Measurements from ENCODE around the gene TMIE.

- TF ChIP-seq EGR1 (IDR thresholded peaks at IDR 0.05; ENCODE audit: borderline replicate concordance, low read depth, low read length) (no peak), POLR2A (IDR thresholded peaks at IDR 0.05; ENCODE audit: control extremely low read depth in 1 of 2, low read depth in 2 of 2, low read length in 2 of 2) (no peak), CTCF (IDR thresholded peaks at IDR 0.05; ENCODE audit: control extremely low read depth in 1 of 3, insufficient read depth in 1 of 3, low read depth in 1 of 3, low read length in 3 of 3) (no peak), JUND (IDR thresholded peaks at IDR 0.05; ENCODE audit: low read length) (no peak), EZH2 (IDR thresholded peaks at IDR 0.05; ENCODE audit: low read depth, low read length, severe bottlenecking) (no peak), CHD7 (IDR thresholded peaks at IDR 0.05; ENCODE audit: insufficient replicate concordance, low read length) (no peak)
- TF ChIP-seq, protein P1, sequence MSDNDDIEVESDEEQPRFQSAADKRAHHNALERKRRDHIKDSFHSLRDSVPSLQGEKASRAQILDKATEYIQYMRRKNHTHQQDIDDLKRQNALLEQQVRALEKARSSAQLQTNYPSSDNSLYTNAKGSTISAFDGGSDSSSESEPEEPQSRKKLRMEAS (IDR thresholded peaks at IDR 0.05), result no peak
Measured at GRCh38 chr3:46722443-46722842, 21.3 kb downstream of the TMIE start.
